IgD-negative memory B cell (primary cell): Measurements from ENCODE around the gene DIP2B. TPM values are rescaled to one million over a fixed set of nuclear protein-coding genes. Genes with fewer than 3 reads are reported as not detected.
"Not testable (repeated sequence)": the region's sequence is repeated elsewhere in the genome, so short reads cannot be mapped to it uniquely, and the experiment has no call there.

Experiments
- H3K27ac Mint-ChIP-seq, 3 donors: one replicate each; pipeline ENCODE4 v1.8.0; 2020 to 2022; ENCODE audit warnings: mild to moderate bottlenecking in 3 of 3, mixed read lengths in 3 of 3, moderate library complexity in 1 of 3
- H3K27me3 Mint-ChIP-seq: one replicate; pipeline ENCODE4 v1.8.0; 2021; ENCODE audit warnings: mixed read lengths
- H3K36me3 Mint-ChIP-seq: one replicate; pipeline ENCODE4 v1.8.0; 2020; ENCODE audit warnings: mild to moderate bottlenecking, mixed read lengths
- H3K4me1 Mint-ChIP-seq, 3 donors: one replicate each; pipeline ENCODE4 v1.8.0; 2020 to 2022; ENCODE audit warnings: mixed read lengths in 3 of 3, mild to moderate bottlenecking in 1 of 3
- H3K4me3 Mint-ChIP-seq, 4 donors: one replicate each; pipeline ENCODE4 v1.8.0; 2020 to 2022; ENCODE audit warnings: mild to moderate bottlenecking in 4 of 4, mixed read lengths in 4 of 4, moderate library complexity in 3 of 4
- H3K9me3 Mint-ChIP-seq, 3 donors: one replicate each; pipeline ENCODE4 v1.8.0; 2020 to 2021; ENCODE audit warnings: mixed read lengths in 3 of 3, mild to moderate bottlenecking in 1 of 3
- polyA plus RNA-seq: library from polyadenylated mRNA; unstranded; fragments of 300-500 nt; fragmentation: Illumina TruSeq; gene quantifications from one replicate; pipeline ENCODE4 v1.2.3, GENCODE V29; 2021

Gene DIP2B
- polyA plus RNA-seq, 1 donor from 2014 or later = 16.4 TPM

- Mint-ChIP-seq H3K27ac (peak overlapping the region in 1 of 3 donors; percentile 33), H3K4me1 (peaks cover 0 to 1% (median 0%) of the 10 kb centered on the region in 3 donors)
Measured at GRCh38 chr12:50750366-50750765, 245.6 kb downstream of the DIP2B start.

GRCh38 chr12:50751948-50752721 is 247.3 kb downstream of the DIP2B start:
- peak overlapping the region in 2 of 3 donors; percentile 33 for H3K27ac Mint-ChIP-seq
- H3K4me1 Mint-ChIP-seq = peaks cover 0 to 1% (median 0%) of the 10 kb centered on the region in 3 donors
- peak overlapping the region in 1 of 4 donors; percentile 19 for H3K4me3 Mint-ChIP-seq
- no peaks in the 10 kb centered on the region for H3K27me3 Mint-ChIP-seq
- peaks cover 6% of the 10 kb centered on the region for H3K36me3 Mint-ChIP-seq
- no peaks in the 10 kb centered on the region for H3K9me3 Mint-ChIP-seq

More at GRCh38 chr12:50750366-50750765, 245.6 kb downstream of the DIP2B start:
- no peaks in the 10 kb centered on the region for H3K9me3 Mint-ChIP-seq
- no peak overlapping the region for H3K4me3 Mint-ChIP-seq
- peaks cover 8% of the 10 kb centered on the region for H3K36me3 Mint-ChIP-seq
- no peaks in the 10 kb centered on the region for H3K27me3 Mint-ChIP-seq

- peaks cover 0 to 1% (median 0%) of the 10 kb centered on the region in 3 donors for H3K4me1 Mint-ChIP-seq
- H3K9me3 Mint-ChIP-seq = no peaks in the 10 kb centered on the region
- no peak overlapping the region for H3K4me3 Mint-ChIP-seq
- peaks cover 6% of the 10 kb centered on the region for H3K36me3 Mint-ChIP-seq
- H3K27ac Mint-ChIP-seq = no peak overlapping the region
- no peaks in the 10 kb centered on the region for H3K27me3 Mint-ChIP-seq
Measured at GRCh38 chr12:50753232-50753769, 248.5 kb downstream of the DIP2B start.

GRCh38 chr12:50763639-50764285 is 259.0 kb downstream of the DIP2B start, which contains the start of gene ATF1:
ATF1 (plus strand) TSS chr12:50764101; CDS start chr12:50780146, 16,045 bp downstream.
- Mint-ChIP-seq H3K9me3 (peaks cover 0 to 5% (median 4%) of the 10 kb centered on the region in 3 donors), H3K27me3 (peaks cover 1% of the 10 kb centered on the region), H3K27ac (peak within 1 kb of the TSS; percentile 94 to 100 (median 98)), H3K4me1 (peaks cover 24 to 29% (median 29%) of the 10 kb centered on the region in 3 donors), H3K4me3 (peak within 1 kb of the TSS; percentile 90 to 98 (median 94)), H3K36me3 (no peaks in the 10 kb centered on the region)

- Mint-ChIP-seq H3K9me3 (peaks cover 0 to 5% (median 4%) of the 10 kb centered on the region in 3 donors), H3K27ac (peak overlapping the region; percentile 94 to 100 (median 98)), H3K27me3 (peaks cover 1% of the 10 kb centered on the region), H3K4me1 (peaks cover 24 to 29% (median 29%) of the 10 kb centered on the region in 3 donors), H3K4me3 (peak overlapping the region; percentile 90 to 98 (median 94)), H3K36me3 (no peaks in the 10 kb centered on the region)
Measured at GRCh38 chr12:50764286-50765094, 259.7 kb downstream of the DIP2B start.

GRCh38 chr12:50765095-50765911 is 260.5 kb downstream of the DIP2B start:
- peaks cover 0 to 5% (median 4%) of the 10 kb centered on the region in 3 donors for H3K9me3 Mint-ChIP-seq
- H3K4me3 Mint-ChIP-seq = peak overlapping the region; percentile 90 to 97 (median 94)
- peak overlapping the region; percentile 94 to 100 (median 97) for H3K27ac Mint-ChIP-seq
- peaks cover 1% of the 10 kb centered on the region for H3K27me3 Mint-ChIP-seq
- peaks cover 24 to 29% (median 29%) of the 10 kb centered on the region in 3 donors for H3K4me1 Mint-ChIP-seq
- H3K36me3 Mint-ChIP-seq = no peaks in the 10 kb centered on the region

- Mint-ChIP-seq H3K4me1 (peaks cover 14 to 20% (median 16%) of the 10 kb centered on the region in 3 donors), H3K36me3 (peaks cover 6% of the 10 kb centered on the region), H3K27ac (peak overlapping the region in 2 of 3 donors; percentile 34 to 47), H3K27me3 (no peaks in the 10 kb centered on the region), H3K9me3 (peaks cover 0 to 4% (median 0%) of the 10 kb centered on the region in 3 donors), H3K4me3 (no peak overlapping the region)
Measured at GRCh38 chr12:50768391-50768790, 263.6 kb downstream of the DIP2B start.

GRCh38 chr12:50768813-50769212 is 264.0 kb downstream of the DIP2B start:
- peaks cover 14 to 17% (median 16%) of the 10 kb centered on the region in 3 donors for H3K4me1 Mint-ChIP-seq
- H3K36me3 Mint-ChIP-seq, H3K4me3 Mint-ChIP-seq, H3K27me3 Mint-ChIP-seq, H3K27ac Mint-ChIP-seq, H3K9me3 Mint-ChIP-seq: not testable (repeated sequence)

- Mint-ChIP-seq H3K27me3 (no peaks in the 10 kb centered on the region), H3K36me3 (peaks cover 8% of the 10 kb centered on the region), H3K4me1 (peaks cover 3 to 8% (median 4%) of the 10 kb centered on the region in 3 donors), H3K9me3 (no peaks in the 10 kb centered on the region), H3K4me3 (peak overlapping the region in 1 of 4 donors; percentile 32), H3K27ac (peak overlapping the region in 1 of 3 donors; percentile 62)
Measured at GRCh38 chr12:50771409-50771808, 266.6 kb downstream of the DIP2B start.

- Mint-ChIP-seq H3K36me3 (peaks cover 8% of the 10 kb centered on the region), H3K4me3 (no peak overlapping the region), H3K4me1 (peaks cover 2 to 5% (median 3%) of the 10 kb centered on the region in 3 donors)
Measured at GRCh38 chr12:50772470-50772869, 267.7 kb downstream of the DIP2B start.

GRCh38 chr12:50772877-50773276 is 268.1 kb downstream of the DIP2B start:
- Mint-ChIP-seq H3K4me1 (peaks cover 2 to 5% (median 3%) of the 10 kb centered on the region in 3 donors), H3K36me3 (peaks cover 8% of the 10 kb centered on the region), H3K9me3 (no peaks in the 10 kb centered on the region), H3K27ac (peak overlapping the region in 2 of 3 donors; percentile 82 to 84), H3K4me3 (no peak overlapping the region), H3K27me3 (no peaks in the 10 kb centered on the region)

More at GRCh38 chr12:50772470-50772869, 267.7 kb downstream of the DIP2B start:
- Mint-ChIP-seq H3K27me3 (no peaks in the 10 kb centered on the region), H3K27ac (peak overlapping the region in 1 of 3 donors; percentile 82), H3K9me3 (no peaks in the 10 kb centered on the region)

GRCh38 chr12:50775251-50775650 is 270.5 kb downstream of the DIP2B start:
- Mint-ChIP-seq H3K4me1 (peaks cover 3 to 5% (median 3%) of the 10 kb centered on the region in 3 donors), H3K4me3 (no peak overlapping the region), H3K27me3 (no peaks in the 10 kb centered on the region), H3K27ac (no peak overlapping the region), H3K36me3 (peaks cover 8% of the 10 kb centered on the region), H3K9me3 (no peaks in the 10 kb centered on the region)
